Measurements from ENCODE around the gene FAM131A. TPM values are rescaled to one million over a fixed set of nuclear protein-coding genes. Genes with fewer than 3 reads are reported as not detected.

Gene FAM131A
- total RNA-seq = 9.4 TPM

- Histone ChIP-seq H3K4me3 (ENCODE audit: low read length in 3 of 3) (peak within 1 kb of the TSS; percentile 73 to 85 (median 85)), H3K27ac (ENCODE audit: low read depth, low read length) (peak within 1 kb of the TSS; percentile 95), H3K9ac (ENCODE audit: low read depth in 1 of 3, low read length in 3 of 3) (peak within 1 kb of the TSS; percentile 66 to 90 (median 85)), H3K9me3 (ENCODE audit: control insufficient read depth in 3 of 3, low read length in 3 of 3) (no peaks in the 10 kb centered on the region), H3K27me3 (ENCODE audit: control insufficient read depth in 3 of 3, insufficient read depth in 3 of 3, low read length in 3 of 3) (no peaks in the 10 kb centered on the region), H3K36me3 (ENCODE audit: control insufficient read depth in 3 of 3, insufficient read depth in 3 of 3, low read length in 3 of 3) (peaks cover 36 to 37% (median 37%) of the 10 kb centered on the region in 3 donors), H3K4me1 (ENCODE audit: control insufficient read depth in 3 of 3, insufficient read depth in 3 of 3, low read length in 3 of 3) (peaks cover 38 to 61% (median 42%) of the 10 kb centered on the region in 3 donors)
Measured at GRCh38 chr3:184337399-184337714, at the start of gene FAM131A. Gene FAM131A (plus strand): TSS chr3:184337600. CDS start chr3:184337631, 31 bp downstream.

- H3K36me3 ChIP-seq (ENCODE audit: control insufficient read depth in 3 of 3, insufficient read depth in 3 of 3, low read length in 3 of 3) = no peaks in the 10 kb centered on the region
- no peak overlapping the region for H3K4me3 ChIP-seq (ENCODE audit: low read length in 3 of 3)
- no peaks in the 10 kb centered on the region for H3K9me3 ChIP-seq (ENCODE audit: control insufficient read depth in 3 of 3, low read length in 3 of 3)
- H3K4me1 ChIP-seq (ENCODE audit: control insufficient read depth in 3 of 3, insufficient read depth in 3 of 3, low read length in 3 of 3) = no peaks in the 10 kb centered on the region
- H3K27me3 ChIP-seq (ENCODE audit: control insufficient read depth in 3 of 3, insufficient read depth in 3 of 3, low read length in 3 of 3) = peaks cover 0 to 6% (median 5%) of the 10 kb centered on the region in 3 donors
- H3K9ac ChIP-seq (ENCODE audit: low read depth in 1 of 3, low read length in 3 of 3) = no peak overlapping the region
- no peak overlapping the region for H3K27ac ChIP-seq (ENCODE audit: low read depth, low read length)
Measured at GRCh38 chr3:184289426-184289938, 47.9 kb upstream of the FAM131A start.

- Histone ChIP-seq H3K36me3 (ENCODE audit: control insufficient read depth in 3 of 3, insufficient read depth in 3 of 3, low read length in 3 of 3) (no peaks in the 10 kb centered on the region), H3K4me3 (ENCODE audit: low read length in 3 of 3) (no peak overlapping the region), H3K27me3 (ENCODE audit: control insufficient read depth in 3 of 3, insufficient read depth in 3 of 3, low read length in 3 of 3) (peaks cover 0 to 6% (median 5%) of the 10 kb centered on the region in 3 donors), H3K9ac (ENCODE audit: low read depth in 1 of 3, low read length in 3 of 3) (no peak overlapping the region), H3K9me3 (ENCODE audit: control insufficient read depth in 3 of 3, low read length in 3 of 3) (no peaks in the 10 kb centered on the region), H3K27ac (ENCODE audit: low read depth, low read length) (no peak overlapping the region), H3K4me1 (ENCODE audit: control insufficient read depth in 3 of 3, insufficient read depth in 3 of 3, low read length in 3 of 3) (no peaks in the 10 kb centered on the region)
Measured at GRCh38 chr3:184290331-184290730, 47.1 kb upstream of the FAM131A start.

DNA sequence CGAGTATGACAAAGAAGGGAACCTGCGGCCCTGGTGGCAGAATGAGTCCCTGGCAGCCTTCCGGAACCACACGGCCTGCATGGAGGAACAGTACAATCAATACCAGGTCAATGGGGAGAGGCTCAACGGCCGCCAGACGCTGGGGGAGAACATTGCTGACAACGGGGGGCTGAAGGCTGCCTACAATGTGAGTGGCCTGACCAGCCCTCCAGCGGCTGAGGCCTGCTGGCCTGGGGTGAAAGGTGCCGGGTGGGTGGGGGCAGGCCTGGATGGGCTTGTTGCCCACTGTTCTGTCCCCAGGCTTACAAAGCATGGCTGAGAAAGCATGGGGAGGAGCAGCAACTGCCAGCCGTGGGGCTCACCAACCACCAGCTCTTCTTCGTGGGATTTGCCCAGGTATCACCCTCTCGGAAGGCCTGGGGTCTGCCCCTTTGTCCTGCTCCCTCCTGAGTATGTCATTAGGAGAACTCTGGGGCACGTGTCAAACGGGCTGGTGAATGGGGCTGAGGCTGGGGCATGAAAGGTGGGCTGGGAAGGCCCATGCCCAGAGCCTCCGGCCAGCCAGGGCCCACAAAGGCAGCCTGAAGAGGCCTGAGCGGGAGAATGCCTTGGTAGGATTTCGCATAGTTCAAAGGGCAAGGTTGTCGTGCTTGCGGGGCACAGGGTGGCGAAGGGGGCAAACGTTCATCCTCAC is 46.2 kb upstream of the FAM131A start:
- no peaks in the 10 kb centered on the region for H3K36me3 ChIP-seq (ENCODE audit: control insufficient read depth in 3 of 3, insufficient read depth in 3 of 3, low read length in 3 of 3)
- no peaks in the 10 kb centered on the region for H3K9me3 ChIP-seq (ENCODE audit: control insufficient read depth in 3 of 3, low read length in 3 of 3)
- H3K27me3 ChIP-seq (ENCODE audit: control insufficient read depth in 3 of 3, insufficient read depth in 3 of 3, low read length in 3 of 3) = peaks cover 0 to 5% (median 4%) of the 10 kb centered on the region in 3 donors
- no peaks in the 10 kb centered on the region for H3K4me1 ChIP-seq (ENCODE audit: control insufficient read depth in 3 of 3, insufficient read depth in 3 of 3, low read length in 3 of 3)
- no peak overlapping the region for H3K4me3 ChIP-seq (ENCODE audit: low read length in 3 of 3)
- no peak overlapping the region for H3K27ac ChIP-seq (ENCODE audit: low read depth, low read length)
- H3K9ac ChIP-seq (ENCODE audit: low read depth in 1 of 3, low read length in 3 of 3) = no peak overlapping the region

- H3K9ac ChIP-seq (ENCODE audit: low read depth in 1 of 3, low read length in 3 of 3) = no peak overlapping the region
- no peaks in the 10 kb centered on the region for H3K4me1 ChIP-seq (ENCODE audit: control insufficient read depth in 3 of 3, insufficient read depth in 3 of 3, low read length in 3 of 3)
- H3K27ac ChIP-seq (ENCODE audit: low read depth, low read length) = no peak overlapping the region
- H3K36me3 ChIP-seq (ENCODE audit: control insufficient read depth in 3 of 3, insufficient read depth in 3 of 3, low read length in 3 of 3) = no peaks in the 10 kb centered on the region
- peaks cover 0 to 3% (median 2%) of the 10 kb centered on the region in 3 donors for H3K27me3 ChIP-seq (ENCODE audit: control insufficient read depth in 3 of 3, insufficient read depth in 3 of 3, low read length in 3 of 3)
- H3K9me3 ChIP-seq (ENCODE audit: control insufficient read depth in 3 of 3, low read length in 3 of 3) = no peaks in the 10 kb centered on the region
- no peak overlapping the region for H3K4me3 ChIP-seq (ENCODE audit: low read length in 3 of 3)
Measured at GRCh38 chr3:184291738-184292445, 45.5 kb upstream of the FAM131A start.

GRCh38 chr3:184295771-184296170 is 41.6 kb upstream of the FAM131A start:
- H3K27ac ChIP-seq (ENCODE audit: low read depth, low read length) = no peak overlapping the region
- no peaks in the 10 kb centered on the region for H3K9me3 ChIP-seq (ENCODE audit: control insufficient read depth in 3 of 3, low read length in 3 of 3)
- peaks cover 5 to 11% (median 6%) of the 10 kb centered on the region in 3 donors for H3K36me3 ChIP-seq (ENCODE audit: control insufficient read depth in 3 of 3, insufficient read depth in 3 of 3, low read length in 3 of 3)
- H3K27me3 ChIP-seq (ENCODE audit: control insufficient read depth in 3 of 3, insufficient read depth in 3 of 3, low read length in 3 of 3) = no peaks in the 10 kb centered on the region
- H3K4me1 ChIP-seq (ENCODE audit: control insufficient read depth in 3 of 3, insufficient read depth in 3 of 3, low read length in 3 of 3) = peaks cover 9 to 16% (median 11%) of the 10 kb centered on the region in 3 donors
- no peak overlapping the region for H3K4me3 ChIP-seq (ENCODE audit: low read length in 3 of 3)
- H3K9ac ChIP-seq (ENCODE audit: low read depth in 1 of 3, low read length in 3 of 3) = no peak overlapping the region

DNA sequence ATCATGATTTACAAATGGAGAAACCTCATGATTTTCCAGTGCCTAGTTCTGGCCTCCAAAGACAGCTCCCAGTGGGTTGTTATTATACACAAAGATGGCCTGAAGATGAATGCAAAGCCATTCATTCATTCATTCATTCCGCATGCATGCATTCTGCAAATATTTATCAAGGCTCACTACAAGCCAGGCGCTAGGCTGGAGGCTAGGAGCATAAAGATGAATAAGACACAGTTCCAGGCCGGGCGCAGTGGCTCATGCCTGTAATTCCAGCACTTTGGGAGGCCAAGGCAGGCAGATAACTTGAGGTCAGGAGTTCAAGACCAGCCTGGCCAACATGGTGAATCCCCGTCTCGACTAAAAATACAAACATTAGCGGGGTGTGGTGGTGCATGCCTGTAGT is 40.8 kb upstream of the FAM131A start:
- no peak overlapping the region for H3K4me3 ChIP-seq (ENCODE audit: low read length in 3 of 3)
- no peaks in the 10 kb centered on the region for H3K27me3 ChIP-seq (ENCODE audit: control insufficient read depth in 3 of 3, insufficient read depth in 3 of 3, low read length in 3 of 3)
- H3K27ac ChIP-seq (ENCODE audit: low read depth, low read length) = no peak overlapping the region
- H3K4me1 ChIP-seq (ENCODE audit: control insufficient read depth in 3 of 3, insufficient read depth in 3 of 3, low read length in 3 of 3) = peaks cover 9 to 17% (median 11%) of the 10 kb centered on the region in 3 donors
- peaks cover 12 to 17% (median 13%) of the 10 kb centered on the region in 3 donors for H3K36me3 ChIP-seq (ENCODE audit: control insufficient read depth in 3 of 3, insufficient read depth in 3 of 3, low read length in 3 of 3)
- H3K9ac ChIP-seq (ENCODE audit: low read depth in 1 of 3, low read length in 3 of 3) = no peak overlapping the region
- H3K9me3 ChIP-seq (ENCODE audit: control insufficient read depth in 3 of 3, low read length in 3 of 3) = no peaks in the 10 kb centered on the region

- H3K9me3 ChIP-seq (ENCODE audit: control insufficient read depth in 3 of 3, low read length in 3 of 3) = no peaks in the 10 kb centered on the region
- peak within 1 kb of the TSS; percentile 69 for H3K27ac ChIP-seq (ENCODE audit: low read depth, low read length)
- H3K36me3 ChIP-seq (ENCODE audit: control insufficient read depth in 3 of 3, insufficient read depth in 3 of 3, low read length in 3 of 3) = peaks cover 35 to 41% (median 36%) of the 10 kb centered on the region in 3 donors
- H3K27me3 ChIP-seq (ENCODE audit: control insufficient read depth in 3 of 3, insufficient read depth in 3 of 3, low read length in 3 of 3) = no peaks in the 10 kb centered on the region
- peak within 1 kb of the TSS; percentile 88 to 97 (median 95) for H3K4me3 ChIP-seq (ENCODE audit: low read length in 3 of 3)
- peaks cover 9 to 20% (median 11%) of the 10 kb centered on the region in 3 donors for H3K4me1 ChIP-seq (ENCODE audit: control insufficient read depth in 3 of 3, insufficient read depth in 3 of 3, low read length in 3 of 3)
- H3K9ac ChIP-seq (ENCODE audit: low read depth in 1 of 3, low read length in 3 of 3) = peak within 1 kb of the TSS; percentile 92 to 94 (median 93)
Measured at GRCh38 chr3:184298759-184299487, 38.5 kb upstream of the FAM131A start, which contains the start of gene PSMD2. Gene PSMD2 (plus strand): TSS chr3:184299241. CDS start chr3:184299267, 26 bp downstream.

- Histone ChIP-seq H3K4me1 (ENCODE audit: control insufficient read depth in 3 of 3, insufficient read depth in 3 of 3, low read length in 3 of 3) (peaks cover 9 to 20% (median 11%) of the 10 kb centered on the region in 3 donors), H3K27ac (ENCODE audit: low read depth, low read length) (peak overlapping the region; percentile 69), H3K27me3 (ENCODE audit: control insufficient read depth in 3 of 3, insufficient read depth in 3 of 3, low read length in 3 of 3) (no peaks in the 10 kb centered on the region), H3K9me3 (ENCODE audit: control insufficient read depth in 3 of 3, low read length in 3 of 3) (no peaks in the 10 kb centered on the region), H3K36me3 (ENCODE audit: control insufficient read depth in 3 of 3, insufficient read depth in 3 of 3, low read length in 3 of 3) (peaks cover 41 to 49% (median 44%) of the 10 kb centered on the region in 3 donors), H3K9ac (ENCODE audit: low read depth in 1 of 3, low read length in 3 of 3) (peak overlapping the region; percentile 88 to 93 (median 88)), H3K4me3 (ENCODE audit: low read length in 3 of 3) (peak overlapping the region; percentile 85 to 95 (median 93))
Measured at GRCh38 chr3:184299488-184300377, 37.7 kb upstream of the FAM131A start.
